Activated CD8-positive, alpha-beta memory T cell treated with anti-CD3 and anti-CD28 coated beads, Interleukin-2, amount 50 U/mL, for 24 hours (primary cell): ENCODE measurements around the gene XXYLT1.
"Not testable (repeated sequence)": the region's sequence is repeated elsewhere in the genome, so short reads cannot be mapped to it uniquely, and the experiment has no call there.

Source experiments
- DNase-seq: peaks from one replicate; pipeline ENCODE4 v3.0.0-alpha.2; 2020; ENCODE audit errors: extremely low read depth

The XXYLT1 gene

DNA sequence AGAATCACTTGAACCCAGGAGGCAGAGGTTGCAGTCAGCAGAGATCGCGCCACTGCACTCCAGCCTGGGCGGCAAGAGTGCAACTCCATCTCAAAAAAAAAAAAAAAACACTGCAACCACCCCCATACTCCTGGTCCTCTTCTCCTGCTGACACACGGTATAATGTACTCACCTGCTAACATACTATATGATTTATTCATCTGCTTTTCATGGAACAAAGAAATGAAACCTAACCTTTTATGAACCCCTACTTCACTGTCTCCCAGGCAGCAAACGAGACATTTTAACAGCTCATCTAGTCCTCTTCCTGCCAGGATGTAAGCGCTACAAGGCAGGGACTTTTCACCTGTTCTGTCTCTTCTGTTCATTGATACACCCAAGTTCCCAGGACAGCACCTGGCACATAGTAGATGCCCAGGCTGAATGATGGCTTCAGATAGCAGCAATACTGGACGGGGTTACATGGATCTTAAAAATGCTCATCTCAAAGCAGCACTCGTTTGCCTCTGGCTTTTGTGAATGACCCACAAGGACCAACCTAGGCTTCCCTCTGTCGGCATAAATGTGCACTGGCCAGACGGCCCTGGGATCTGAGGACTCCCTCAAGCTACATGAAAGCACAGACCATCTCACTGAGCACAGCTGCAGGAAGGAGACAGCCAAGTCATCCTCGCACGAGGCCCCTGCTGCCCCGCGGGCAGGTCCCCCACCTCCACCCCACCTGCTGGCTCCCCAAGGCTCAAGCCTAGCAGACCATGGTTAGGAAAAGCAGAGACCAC is 20.3 kb downstream of the XXYLT1 start:
- no peak for DNase-seq

GRCh38 chr3:195249858-195250464 is 21.0 kb downstream of the XXYLT1 start:
- DNase-seq: no peak

GRCh38 chr3:195249057-195249770 is 21.7 kb downstream of the XXYLT1 start:
- DNase-seq: no peak

- no peak for DNase-seq
Measured at GRCh38 chr3:195248281-195248680, 22.7 kb downstream of the XXYLT1 start.

DNA sequence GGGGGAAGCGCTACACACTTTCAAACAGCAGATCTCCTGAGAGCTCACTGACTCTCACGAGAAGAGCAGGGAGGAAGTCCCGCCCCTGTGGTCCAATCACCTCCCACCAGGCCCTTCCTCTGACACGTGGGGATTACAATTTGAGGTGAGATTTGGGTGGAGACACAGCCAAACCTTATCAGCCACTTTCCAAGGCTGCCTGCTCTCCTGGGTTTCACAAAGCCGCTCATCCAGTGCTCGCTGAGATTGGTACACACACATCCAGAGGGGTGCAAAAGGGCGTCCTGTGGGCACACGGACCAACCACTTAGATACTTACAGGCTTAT is 23.1 kb downstream of the XXYLT1 start:
- DNase-seq: no peak

GRCh38 chr3:195247086-195247862 is 23.7 kb downstream of the XXYLT1 start:
- DNase-seq: no peak

- no peak for DNase-seq
Measured at GRCh38 chr3:195246581-195246995, 24.4 kb downstream of the XXYLT1 start.

DNA sequence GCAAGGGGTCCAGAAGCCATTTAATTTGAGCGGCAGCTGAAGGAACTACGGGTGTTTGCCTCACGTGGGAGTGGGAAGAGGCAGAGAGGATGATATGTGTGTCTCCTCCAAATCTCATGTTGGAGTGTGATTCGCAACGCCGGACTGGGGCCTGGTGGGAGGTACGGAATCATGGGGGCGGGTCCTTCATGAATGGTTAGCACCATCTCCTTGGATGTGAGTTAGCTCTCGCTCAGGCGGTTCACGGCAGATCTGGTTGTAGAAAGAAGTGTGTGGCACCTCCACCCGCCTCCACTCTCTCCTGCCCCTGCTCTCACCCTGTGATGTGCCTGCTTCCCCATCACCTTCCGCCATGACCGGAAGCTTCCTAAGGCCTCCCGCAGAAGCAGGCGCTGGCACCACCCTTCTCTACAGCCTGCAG is 25.4 kb downstream of the XXYLT1 start:
- no peak for DNase-seq

DNA sequence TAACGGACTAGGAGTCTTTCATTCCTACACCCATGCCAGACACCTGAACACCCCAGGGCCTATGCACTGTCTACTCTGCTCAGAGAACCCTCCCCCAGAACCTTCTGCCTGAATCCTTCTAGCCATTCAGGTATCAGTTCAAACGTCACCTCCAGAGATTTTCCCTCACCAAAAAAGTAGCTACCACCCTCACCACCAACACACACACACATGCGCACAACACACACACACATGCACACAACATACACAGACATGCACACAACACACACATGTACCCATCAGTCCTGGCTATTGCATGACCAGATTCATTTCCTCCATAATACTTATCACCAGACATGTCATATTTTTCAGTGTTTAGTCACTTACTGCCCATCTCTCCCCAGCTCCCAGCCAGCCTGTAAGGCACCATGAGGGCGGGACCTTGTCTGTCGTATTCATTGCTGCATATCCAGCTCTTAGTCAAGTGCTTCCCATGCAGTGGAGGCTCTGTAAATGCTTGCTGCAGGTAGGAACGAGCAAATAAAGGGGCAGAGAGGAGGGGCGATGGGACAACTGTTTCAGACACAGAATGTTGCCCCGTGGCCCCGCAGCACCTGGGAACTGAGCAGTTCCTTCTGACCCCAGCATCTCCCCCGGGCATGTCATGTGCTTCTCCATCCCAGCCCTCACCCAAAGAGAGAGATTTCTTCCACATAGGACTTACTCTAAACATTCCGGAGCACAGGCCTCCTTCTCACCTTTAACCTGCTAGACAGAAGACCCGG is 29.2 kb downstream of the XXYLT1 start:
- DNase-seq: no peak

DNA sequence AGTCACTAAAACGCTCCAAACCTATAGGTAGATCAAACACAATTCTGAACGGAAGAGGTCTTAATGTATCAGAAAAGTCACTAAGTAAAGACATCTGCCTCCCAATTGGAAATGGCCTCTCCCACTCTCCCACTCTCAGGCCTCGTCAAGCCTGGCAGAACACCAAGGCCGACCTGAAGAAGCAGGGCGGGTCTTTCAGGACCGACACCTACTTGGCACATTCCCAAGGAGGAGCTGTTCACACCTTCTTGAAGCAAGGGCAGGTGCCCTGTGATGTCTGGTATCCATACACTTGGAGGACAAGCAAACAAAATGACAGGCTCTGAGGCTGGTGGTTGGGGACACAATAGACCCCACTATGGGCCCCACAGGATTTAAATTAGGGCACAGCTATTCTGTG is 30.0 kb downstream of the XXYLT1 start:
- DNase-seq: no peak

DNA sequence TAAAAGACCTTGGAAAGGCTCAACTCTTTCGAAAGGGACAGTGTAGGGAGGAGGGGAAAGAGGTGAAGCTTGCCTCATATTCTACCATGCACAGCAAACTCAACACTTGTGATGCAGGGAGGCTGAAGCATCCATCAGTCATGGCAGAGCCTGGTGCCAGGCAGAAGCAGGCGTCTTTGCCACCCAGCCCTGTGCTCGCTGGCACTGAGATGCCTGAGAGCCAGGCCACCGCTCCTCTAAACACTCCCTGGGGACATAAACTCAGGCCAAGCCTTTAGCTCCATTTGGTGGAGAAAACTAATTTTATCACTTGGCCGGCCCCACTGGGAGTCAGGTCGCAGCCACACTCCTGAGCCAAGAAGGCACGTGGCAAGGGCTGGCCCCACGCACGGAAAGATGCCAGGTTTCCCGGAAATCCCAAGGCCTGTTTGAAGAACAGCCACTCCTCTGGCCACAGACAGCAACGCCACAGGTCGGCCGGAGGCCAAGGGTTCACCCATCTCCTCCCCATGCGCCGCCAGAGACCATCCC is 30.7 kb downstream of the XXYLT1 start:
- no peak for DNase-seq

DNA sequence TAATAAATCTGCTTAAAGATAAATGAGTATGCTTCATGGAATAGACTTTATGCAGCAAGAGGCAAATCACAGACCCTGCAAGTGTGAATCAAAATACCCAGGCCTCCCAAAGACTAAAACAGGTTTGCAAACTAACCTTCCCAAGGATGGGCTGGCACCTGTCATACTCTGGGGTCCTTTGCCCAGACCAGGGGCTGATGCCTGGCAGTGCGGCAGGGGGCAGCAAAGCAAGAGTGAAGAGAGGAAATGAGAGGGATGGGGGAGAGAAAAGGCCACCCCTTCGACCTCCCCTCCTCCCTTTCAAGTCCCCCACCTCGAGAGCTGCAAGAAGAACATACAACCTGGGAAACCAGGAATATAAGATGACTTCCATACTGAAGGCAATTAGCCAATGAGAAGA is 31.8 kb downstream of the XXYLT1 start:
- no peak for DNase-seq

DNA sequence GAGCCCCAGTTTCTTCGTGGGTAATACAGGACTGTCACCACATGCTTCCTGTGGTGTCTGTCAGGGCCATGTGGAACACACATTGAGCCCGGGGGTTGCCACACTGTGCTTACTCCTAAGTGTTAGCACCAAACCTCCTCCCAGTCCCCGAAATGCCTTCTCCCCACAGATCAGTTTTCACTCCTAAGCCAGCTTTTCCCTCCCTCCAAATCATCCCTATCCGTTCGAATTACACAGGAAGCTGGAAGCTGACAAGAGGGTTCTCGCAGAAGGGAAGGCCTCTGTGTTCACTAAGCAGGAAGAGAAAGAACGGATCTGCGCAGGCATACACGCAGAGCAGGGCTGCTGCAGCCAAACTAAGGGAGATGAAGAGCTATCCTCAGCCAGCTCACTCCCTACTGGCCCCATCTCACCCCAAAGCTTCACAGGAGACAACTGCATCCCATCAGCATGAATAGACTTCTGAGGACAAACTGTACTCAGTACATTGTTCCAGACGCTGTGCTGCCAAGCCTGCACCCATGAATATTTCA is 32.3 kb downstream of the XXYLT1 start:
- no peak for DNase-seq

GRCh38 chr3:195238081-195238571 is 32.8 kb downstream of the XXYLT1 start:
- no peak for DNase-seq

GRCh38 chr3:195236801-195237570 is 34.0 kb downstream of the XXYLT1 start:
- no peak for DNase-seq

GRCh38 chr3:195236076-195236798 is 34.7 kb downstream of the XXYLT1 start:
- DNase-seq: no peak

- no peak for DNase-seq
Measured at GRCh38 chr3:195230244-195230643, 40.7 kb downstream of the XXYLT1 start.

- DNase-seq: not testable (repeated sequence)
Measured at GRCh38 chr3:195228886-195229285, 42.1 kb downstream of the XXYLT1 start.

GRCh38 chr3:195227871-195228270 is 43.1 kb downstream of the XXYLT1 start:
- DNase-seq: no peak
